HepG2 (cell line): ENCODE results near the gene MSMB. TPM values are rescaled to one million over a fixed set of nuclear protein-coding genes. Genes with fewer than 3 reads are reported as not detected.

ENCODE experiments used
- CEBPB ChIP-seq: IDR thresholded peaks from 2 replicates; pipeline ENCODE4 v1.6.1; 2011; ENCODE audit warnings: low read depth, low read length, improper control_type of control experiment, borderline replicate concordance
- DPF2 ChIP-seq: sonication (generic); formaldehyde crosslinking; IDR thresholded peaks from 2 replicates; pipeline ENCODE4 v1.4.0; 2020; ENCODE audit warnings: mild to moderate bottlenecking, low read depth, missing genetic modification reagents, borderline replicate concordance
- EZH2 ChIP-seq: conservative IDR thresholded peaks from 2 replicates; pipeline ENCODE4 v1.6.1; 2012; ENCODE audit warnings: mild to moderate bottlenecking, low read depth, low read length, moderate library complexity
- FOXC1 ChIP-seq: sonication (generic); formaldehyde crosslinking; IDR thresholded peaks from 2 replicates; pipeline ENCODE4 v1.8.0; 2022; ENCODE audit warnings: mild to moderate bottlenecking, missing genetic modification reagents, borderline replicate concordance
- KDM4B ChIP-seq: sonication (generic); formaldehyde crosslinking; IDR thresholded peaks from 2 replicates; pipeline ENCODE4 v1.4.0; 2020; ENCODE audit warnings: missing genetic modification reagents
- KLF16 ChIP-seq, 2 experiments: sonication (generic) in 1 of 2; formaldehyde crosslinking in 1 of 2; IDR thresholded peaks; 2 replicates each; pipeline versions ENCODE4 v1.6.1 to v1.8.0; 2016 to 2023; ENCODE audit warnings: missing genetic modification reagents in 2 of 2, missing compliant biosample characterization in 1 of 2
- MED1 ChIP-seq: sonication (generic); formaldehyde crosslinking; IDR thresholded peaks from 2 replicates; pipeline ENCODE4 v1.4.0; 2020; ENCODE audit warnings: missing genetic modification reagents
- MEF2D ChIP-seq: sonication (generic); formaldehyde crosslinking; IDR thresholded peaks from 2 replicates; pipeline ENCODE4 v1.5.1; 2020; ENCODE audit warnings: mild to moderate bottlenecking, missing genetic modification reagents
- NR2F2 ChIP-seq: IDR thresholded peaks from 2 replicates; pipeline ENCODE4 v1.6.1; 2012; ENCODE audit warnings: low read depth, inconsistent platforms, borderline replicate concordance
- PAWR ChIP-seq: sonication (generic); formaldehyde crosslinking; IDR thresholded peaks from 2 replicates; pipeline ENCODE4 v1.4.0; 2020; ENCODE audit warnings: missing genetic modification reagents, mild to moderate bottlenecking, borderline replicate concordance
- PPARG ChIP-seq: conservative IDR thresholded peaks from 2 replicates; pipeline ENCODE4 v1.6.1; 2016; ENCODE audit warnings: missing biosample characterization, missing genetic modification reagents
- REST ChIP-seq, 2 experiments: IDR thresholded peaks; 2 replicates each; pipeline ENCODE4 v1.6.1; 2011 to 2012; ENCODE audit warnings: low read length in 2 of 2, borderline replicate concordance in 1 of 2, low read depth in 1 of 2, mild to moderate bottlenecking in 1 of 2, moderate library complexity in 1 of 2
- SNAI1 ChIP-seq: sonication (generic); formaldehyde crosslinking; IDR thresholded peaks from 2 replicates; pipeline ENCODE4 v1.5.0; 2020; ENCODE audit warnings: mild to moderate bottlenecking, missing genetic modification reagents, borderline replicate concordance
- SSRP1 ChIP-seq: IDR thresholded peaks from 2 replicates; pipeline ENCODE4 v1.6.1; 2016; ENCODE audit warnings: control low read depth
- TFDP2 ChIP-seq: sonication (generic); formaldehyde crosslinking; IDR thresholded peaks from 2 replicates; pipeline ENCODE4 v1.4.0; 2020; ENCODE audit warnings: missing genetic modification reagents
- TFE3 ChIP-seq: IDR thresholded peaks from 2 replicates; pipeline ENCODE4 v1.6.1; 2016
- XBP1 ChIP-seq: sonication (generic); formaldehyde crosslinking; IDR thresholded peaks from 2 replicates; pipeline ENCODE4 v1.5.0; 2020; ENCODE audit warnings: missing genetic modification reagents
- ZNF362 ChIP-seq: sonication (generic); formaldehyde crosslinking; IDR thresholded peaks from 2 replicates; pipeline ENCODE4 v1.4.0; 2020; ENCODE audit warnings: missing genetic modification reagents, mild to moderate bottlenecking, borderline replicate concordance
- ZNF724P ChIP-seq: sonication (generic); formaldehyde crosslinking; IDR thresholded peaks from 2 replicates; pipeline ENCODE4 v1.8.0; 2022; ENCODE audit warnings: missing genetic modification reagents, borderline replicate concordance
- ZNF746 ChIP-seq: sonication (generic); formaldehyde crosslinking; IDR thresholded peaks from 2 replicates; pipeline ENCODE4 v1.8.0; 2022; ENCODE audit warnings: mild to moderate bottlenecking, missing genetic modification reagents
- polyA plus RNA-seq, 8 experiments: library from polyadenylated mRNA; depleted of rRNA in 3 of 8; stranded (reverse) in 7 of 8; unstranded in 1 of 8; fragments of >200 nt; fragmentation: Illumina TruSeq in 4 of 8; extraction: Trizol in 4 of 8; gene quantifications; 2 replicates each; pipeline versions ENCODE4 v1.2.1 to v1.2.3, GENCODE V29; 2011 to 2016; ENCODE audit warnings: low read depth in 4 of 8, missing spikeins in 1 of 8, mixed read lengths in 1 of 8; ENCODE audit not compliant: insufficient read depth in 1 of 8
- total RNA-seq, 5 experiments: library from RNA; depleted of rRNA; stranded (reverse); fragments of >200 nt; fragmentation: Illumina TruSeq; extraction: Trizol; gene quantifications; 2 replicates each; pipeline ENCODE4 v1.2.3, GENCODE V29; 2016; ENCODE audit warnings: low read depth in 1 of 5

The MSMB gene
- total and polyA plus RNA-seq, 2 of the 13 experiments (the other 11 are each of a cell fraction or from before 2014, with no cell fraction given), result 0.84 TPM; not detected in 1

- TF ChIP-seq PPARG (CRISPR knock-in tag) (peak; percentile 82; the same call in 1 of the 2 replicates), KDM4B (CRISPR knock-in tag) (no peak), TFDP2 (peak; percentile 57; the same call in 1 of the 2 replicates), PAWR (no peak), XBP1 (CRISPR knock-in tag) (no peak), FOXC1 (CRISPR knock-in tag) (0 out of 2 replicates have a peak, but pooled peaks have one; percentile 8), MED1 (peak; percentile 98), ZNF724P (CRISPR knock-in tag) (peak; percentile 14; the same call in 1 of the 2 replicates), TFE3 (CRISPR knock-in tag) (peak; percentile 77; the same call in 1 of the 2 replicates), DPF2 (CRISPR knock-in tag) (peak; percentile 90), REST (IDR thresholded peaks at IDR 0.05; ENCODE audit: borderline replicate concordance in 1 of 2, low read depth in 1 of 2, low read length in 2 of 2) (peak in 1 of 2 experiments; percentile 35; a peak in 1 of 4 replicates), MEF2D (peak; percentile 92), NR2F2 (peak; percentile 74), SNAI1 (CRISPR knock-in tag) (0 out of 2 replicates have a peak, but pooled peaks have one; percentile 70), ZNF746 (CRISPR knock-in tag) (peak; percentile 61; the same call in 1 of the 2 replicates), KLF16 (CRISPR knock-in tag; IDR thresholded peaks at IDR 0.05) (peak in 1 of 2 experiments; percentile 46; a peak in 1 of 4 replicates), CEBPB (peak; percentile 91), ZNF362 (CRISPR knock-in tag) (peak; percentile 63; the same call in 1 of the 2 replicates), SSRP1 (CRISPR knock-in tag) (0 out of 2 replicates have a peak, but pooled peaks have one; percentile 21), EZH2 (no peak)
Measured at GRCh38 chr10:46031648-46032532, 14.2 kb downstream of the MSMB start (continued).
